BJ (cell line): ENCODE data around the gene ADORA2B. TPM values are rescaled to one million over a fixed set of nuclear protein-coding genes. Genes with fewer than 3 reads are reported as not detected.

Experiments
- CTCF ChIA-PET: fragments of 350-600 bp; formaldehyde crosslinking; extraction: SDS; loops from one replicate; lab custom pipeline; 2021; ENCODE audit warnings: antibody characterized with exemption, inconsistent platforms; lab: Yijun Ruan, JAX
- POLR2A ChIA-PET: fragments of 300-600 bp; sonication (Branson Sonifier 250); formaldehyde crosslinking; extraction: SDS; loops from one replicate; lab custom pipeline; 2021; ENCODE audit warnings: antibody characterized with exemption; lab: Charles Lee
- DNase-seq: peaks from one replicate; pipeline ENCODE4 v3.0.0-alpha.2; 2011; ENCODE audit warnings: low read depth
- H3K27me3 ChIP-seq: 2 replicates; pipeline ENCODE4 v1.6.0; 2011; ENCODE audit warnings: low read length; ENCODE audit not compliant: control insufficient read depth, insufficient read depth
- H3K36me3 ChIP-seq: 2 replicates; pipeline ENCODE4 v1.5.1; 2011; ENCODE audit warnings: low read length; ENCODE audit not compliant: control insufficient read depth, insufficient read depth
- H3K4me3 ChIP-seq: 2 replicates; pipeline ENCODE4 v1.5.1; 2011; ENCODE audit warnings: low read depth, mild to moderate bottlenecking, control low read depth, low read length
- CTCF ChIP-seq: IDR thresholded peaks from 2 replicates; pipeline ENCODE4 v1.5.1; 2011; ENCODE audit warnings: low read depth, mild to moderate bottlenecking, control low read depth, inconsistent platforms, low read length, moderate library complexity; ENCODE audit not compliant: insufficient read depth
- polyA plus RNA-seq: library from polyadenylated mRNA; depleted of rRNA; stranded (reverse); fragments of >200 nt; gene quantifications from 2 replicates; pipeline ENCODE4 v1.2.3, GENCODE V29; 2011

ADORA2B gene
- polyA plus RNA-seq, 1 experiment: 10.5 TPM

GRCh38 chr17:15918261-15918660 is 26.7 kb upstream of the ADORA2B start:
- no peaks in the 10 kb centered on the region for H3K36me3 ChIP-seq
- no peak for DNase-seq
- no peak overlapping the region for H3K4me3 ChIP-seq
- CTCF ChIA-PET: interaction anchor here (1.9 kb wide), 1 partner anchor 27 kb away, joined by 4 read pairs; the partner anchor contains the start of gene ADORA2B
- POLR2A ChIA-PET: no interaction called here
- H3K27me3 ChIP-seq: peaks cover 5% of the 10 kb centered on the region
- no peak for TF ChIP-seq CTCF

DNA sequence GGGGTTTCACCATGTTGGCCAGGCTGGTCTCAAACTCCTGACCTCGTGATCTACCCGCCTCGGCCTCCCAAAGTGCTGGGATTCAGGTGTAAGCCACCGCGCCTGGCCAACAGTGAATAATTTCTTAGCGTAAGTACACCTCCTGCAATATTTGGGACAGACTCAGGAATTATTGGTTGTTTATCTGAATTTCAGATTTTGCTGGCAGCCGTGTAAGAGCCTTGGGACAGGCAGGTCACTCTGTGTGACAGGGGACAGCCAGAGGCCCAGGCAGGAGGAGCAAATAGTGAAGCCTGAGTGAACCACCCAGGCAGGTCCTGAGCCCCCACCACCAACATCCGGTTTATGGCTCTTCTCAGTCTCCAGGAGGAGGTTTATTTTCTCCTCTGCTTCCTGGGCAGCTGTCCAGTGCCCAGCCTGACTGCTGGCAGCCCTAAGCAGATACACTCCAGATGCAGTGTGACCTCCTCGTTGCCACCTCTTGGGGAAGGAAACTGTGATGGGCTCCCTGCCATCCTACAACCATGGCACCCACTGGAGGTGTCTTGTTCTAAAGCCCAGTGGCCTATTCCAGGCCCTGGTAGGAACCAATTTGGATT is 26.2 kb upstream of the ADORA2B start:
- CTCF ChIA-PET: interaction anchor here (1.9 kb wide), 1 partner anchor 26 kb away, joined by 4 read pairs; the partner anchor contains the start of gene ADORA2B

GRCh38 chr17:15919466-15919865 is 25.5 kb upstream of the ADORA2B start:
- no peak for DNase-seq
- H3K4me3 ChIP-seq: no peak overlapping the region
- H3K36me3 ChIP-seq: no peaks in the 10 kb centered on the region
- ChIA-PET POLR2A (no interaction called here), CTCF (interaction anchor here (1.9 kb wide), 1 partner anchor 25 kb away, joined by 4 read pairs; the partner anchor contains the start of gene ADORA2B)
- TF ChIP-seq CTCF: no peak
- peaks cover 5% of the 10 kb centered on the region for H3K27me3 ChIP-seq

More for the DNA sequence above, 26.2 kb upstream of the ADORA2B start:
- TF ChIP-seq CTCF: no peak
- peaks cover 5% of the 10 kb centered on the region for H3K27me3 ChIP-seq
- no peak overlapping the region for H3K4me3 ChIP-seq
- no peaks in the 10 kb centered on the region for H3K36me3 ChIP-seq
- POLR2A ChIA-PET: no interaction called here
- DNase-seq: no peak

GRCh38 chr17:15920758-15921239 is 24.1 kb upstream of the ADORA2B start:
- no peak for TF ChIP-seq CTCF
- CTCF ChIA-PET: interaction anchor here (0.7 to 1.0 kb wide), 2 partner anchors 24 to 1902 kb away, joined by 4 read pairs; partner anchors contain the start of gene ADORA2B
- peaks cover 5% of the 10 kb centered on the region for H3K27me3 ChIP-seq
- H3K36me3 ChIP-seq: no peaks in the 10 kb centered on the region
- peak; percentile 92 for DNase-seq
- no peak overlapping the region for H3K4me3 ChIP-seq
- POLR2A ChIA-PET: no interaction called here

GRCh38 chr17:15921640-15922039 is 23.3 kb upstream of the ADORA2B start:
- Histone ChIP-seq H3K27me3 (peaks cover 7% of the 10 kb centered on the region), H3K4me3 (no peak overlapping the region), H3K36me3 (no peaks in the 10 kb centered on the region)
- no peak for TF ChIP-seq CTCF
- no peak for DNase-seq
- ChIA-PET CTCF (interaction anchor here (0.6 kb wide), 1 partner anchor 369 kb away, joined by 4 read pairs; no protein-coding TSS in a partner anchor), POLR2A (no interaction called here)
